HepG2 (cell line): Measurements from ENCODE around the gene EEF2. TPM values are rescaled to one million over a fixed set of nuclear protein-coding genes. Genes with fewer than 3 reads are reported as not detected.

Experiments
- ARNTL ChIP-seq: sonication (generic); formaldehyde crosslinking; IDR thresholded peaks from 2 replicates; pipeline ENCODE4 v1.4.0; 2020; ENCODE audit warnings: mild to moderate bottlenecking, missing genetic modification reagents
- BCLAF1 ChIP-seq: fragments of 450-650 bp; IDR thresholded peaks from 2 replicates; pipeline ENCODE4 v1.6.1; 2017; ENCODE audit warnings: mild to moderate bottlenecking
- HNF4G ChIP-seq, 2 experiments: sonication (generic) in 1 of 2; formaldehyde crosslinking in 1 of 2; IDR thresholded peaks; 2 replicates each; pipeline versions ENCODE4 v1.4.0 to v1.6.1; 2011 to 2020; ENCODE audit warnings: borderline replicate concordance in 2 of 2, low read depth in 2 of 2, mild to moderate bottlenecking in 2 of 2, low read length in 1 of 2, missing genetic modification reagents in 1 of 2, moderate library complexity in 1 of 2
- KLF6 ChIP-seq: IDR thresholded peaks from 2 replicates; pipeline ENCODE4 v1.8.0; 2016; ENCODE audit warnings: missing biosample characterization, missing genetic modification reagents
- MAFF ChIP-seq: IDR thresholded peaks from 2 replicates; pipeline ENCODE4 v1.6.1; 2011; ENCODE audit warnings: low read depth, low read length, improper control_type of control experiment
- REL ChIP-seq: sonication (generic); formaldehyde crosslinking; conservative IDR thresholded peaks from 2 replicates; pipeline ENCODE4 v1.8.0; 2022; ENCODE audit warnings: mild to moderate bottlenecking, missing genetic modification reagents, moderate library complexity
- RFX1 ChIP-seq: fragments of 450-650 bp; IDR thresholded peaks from 2 replicates; pipeline ENCODE4 v1.6.1; 2017
- SATB2 ChIP-seq: sonication (generic); formaldehyde crosslinking; IDR thresholded peaks from 2 replicates; pipeline ENCODE4 v1.5.0; 2020; ENCODE audit warnings: missing genetic modification reagents
- TRAFD1 ChIP-seq: sonication (generic); formaldehyde crosslinking; IDR thresholded peaks from 2 replicates; pipeline ENCODE4 v1.5.1; 2020; ENCODE audit warnings: missing genetic modification reagents, mild to moderate bottlenecking, borderline replicate concordance
- ZBTB10 ChIP-seq: sonication (generic); formaldehyde crosslinking; IDR thresholded peaks from 2 replicates; pipeline ENCODE4 v1.4.0; 2020; ENCODE audit warnings: missing genetic modification reagents, borderline replicate concordance
- ZFP82 ChIP-seq: sonication (generic); formaldehyde crosslinking; IDR thresholded peaks from 2 replicates; pipeline ENCODE4 v1.5.1; 2020; ENCODE audit warnings: mild to moderate bottlenecking, missing genetic modification reagents, borderline replicate concordance
- ZIK1 ChIP-seq: sonication (generic); formaldehyde crosslinking; IDR thresholded peaks from 2 replicates; pipeline ENCODE4 v1.5.0; 2020; ENCODE audit warnings: mild to moderate bottlenecking, low read depth, missing genetic modification reagents, borderline replicate concordance
- ZNF329 ChIP-seq: sonication (generic); formaldehyde crosslinking; IDR thresholded peaks from 2 replicates; pipeline ENCODE4 v1.9.0; 2021; ENCODE audit warnings: low read depth, mild to moderate bottlenecking, missing genetic modification reagents
- ZNF556 ChIP-seq: sonication (generic); formaldehyde crosslinking; IDR thresholded peaks from 2 replicates; pipeline ENCODE4 v1.4.0; 2020; ENCODE audit warnings: mild to moderate bottlenecking, missing genetic modification reagents, borderline replicate concordance
- ZNF710 ChIP-seq: sonication (generic); formaldehyde crosslinking; IDR thresholded peaks from 2 replicates; pipeline ENCODE4 v1.5.0; 2020; ENCODE audit warnings: mild to moderate bottlenecking, missing genetic modification reagents, borderline replicate concordance
- polyA plus RNA-seq, 8 experiments: library from polyadenylated mRNA; depleted of rRNA in 3 of 8; stranded (reverse) in 7 of 8; unstranded in 1 of 8; fragments of >200 nt; fragmentation: Illumina TruSeq in 4 of 8; extraction: Trizol in 4 of 8; gene quantifications; 2 replicates each; pipeline versions ENCODE4 v1.2.1 to v1.2.3, GENCODE V29; 2011 to 2016; ENCODE audit warnings: low read depth in 4 of 8, missing spikeins in 1 of 8, mixed read lengths in 1 of 8; ENCODE audit not compliant: insufficient read depth in 1 of 8
- total RNA-seq, 5 experiments: library from RNA; depleted of rRNA; stranded (reverse); fragments of >200 nt; fragmentation: Illumina TruSeq; extraction: Trizol; gene quantifications; 2 replicates each; pipeline ENCODE4 v1.2.3, GENCODE V29; 2016; ENCODE audit warnings: low read depth in 1 of 5

The EEF2 gene
- total and polyA plus RNA-seq, 2 of the 13 experiments (the other 11 are each of a cell fraction or from before 2014, with no cell fraction given), result 1,441 to 1,777 TPM

GRCh38 chr19:4007021-4007835 lies 22.0 kb upstream of the EEF2 start, which contains the start of gene PIAS4 (continued):
- TF ChIP-seq ARNTL (CRISPR knock-in tag), result peak; percentile 39; the same call in 1 of the 2 replicates
- no peak for TF ChIP-seq TRAFD1 (CRISPR knock-in tag)
- no peak for TF ChIP-seq REL (CRISPR knock-in tag)
- TF ChIP-seq HNF4G (IDR thresholded peaks at IDR 0.05; ENCODE audit: borderline replicate concordance, low read depth, low read length), result no peak
- no peak for TF ChIP-seq HNF4G (CRISPR knock-in tag; IDR thresholded peaks at IDR 0.05; ENCODE audit: borderline replicate concordance, low read depth)
- TF ChIP-seq KLF6 (CRISPR knock-in tag), result peak; percentile 51
- no peak for TF ChIP-seq SATB2 (CRISPR knock-in tag)
- no peak for TF ChIP-seq ZNF329 (CRISPR knock-in tag)
- no peak for TF ChIP-seq BCLAF1
- no peak for TF ChIP-seq RFX1
- no peak for TF ChIP-seq MAFF
- TF ChIP-seq ZNF556 (CRISPR knock-in tag), result peak; percentile 70; the same call in 1 of the 2 replicates
- peak; percentile 75 for TF ChIP-seq ZIK1
- no peak; the same call in 1 of the 2 replicates for TF ChIP-seq ZBTB10
- peak; percentile 68; the same call in 1 of the 2 replicates for TF ChIP-seq ZNF710 (CRISPR knock-in tag)
- TF ChIP-seq ZFP82 (CRISPR knock-in tag), result peak; percentile 76; the same call in 1 of the 2 replicates
